ENCODE results near the gene NPAS3. TPM values are rescaled to one million over a fixed set of nuclear protein-coding genes. Genes with fewer than 3 reads are reported as not detected.

Gene NPAS3
- total RNA-seq, 1 donor from 2014 or later: 5.2 TPM

DNA sequence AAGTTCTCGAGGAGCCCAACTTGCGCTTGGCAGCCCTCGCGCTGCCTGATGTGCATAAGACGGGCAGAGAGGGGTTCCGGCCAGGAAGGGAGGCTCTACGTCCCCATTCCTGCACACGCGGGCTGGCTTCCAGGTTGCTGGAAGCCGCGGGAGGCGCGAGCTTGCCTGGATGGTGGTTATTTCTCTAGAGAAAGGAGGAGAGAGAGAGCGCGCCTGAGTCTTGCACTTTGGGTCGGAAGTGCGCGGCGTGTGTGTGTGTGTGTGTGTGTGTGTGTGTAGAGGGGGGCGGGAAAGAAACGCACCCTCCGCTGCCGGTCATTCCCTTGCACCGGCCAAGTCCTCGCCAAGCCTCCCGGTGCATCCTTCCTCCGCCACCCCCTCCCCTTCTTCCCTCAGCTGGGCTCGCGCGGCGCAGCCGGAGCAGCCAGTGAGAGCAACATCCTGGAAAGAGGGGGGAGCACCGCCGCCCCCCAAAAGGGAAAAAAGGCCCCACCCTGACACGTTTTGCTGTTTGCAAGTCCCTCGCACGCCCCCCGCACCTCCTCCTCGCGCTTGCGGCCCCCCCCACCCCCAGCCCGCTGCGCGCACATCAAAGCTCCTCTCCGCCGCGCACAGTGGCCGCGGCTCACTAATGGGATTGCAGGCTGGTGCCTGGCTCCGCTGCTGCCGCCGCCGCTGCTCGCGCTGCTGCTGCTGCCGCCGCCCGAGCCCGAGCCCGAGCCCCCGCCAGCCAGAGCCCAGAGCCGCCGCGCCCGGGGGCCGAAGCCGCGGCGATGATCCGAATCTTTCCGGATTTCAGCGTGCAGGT, 4.4 kb upstream of the NPAS3 start:
- no peaks in the 10 kb centered on the region for H3K9me3 Mint-ChIP-seq
- no peak for TF ChIP-seq CTCF (IDR thresholded peaks at IDR 0.05; ENCODE audit: unreplicated experiment)
- H3K4me3 Mint-ChIP-seq: peak overlapping the region; percentile 76
- no peaks in the 10 kb centered on the region for H3K36me3 Mint-ChIP-seq
- H3K27me3 Mint-ChIP-seq (ENCODE audit: low read depth): peaks cover 87% of the 10 kb centered on the region
- H3K4me1 Mint-ChIP-seq: peaks cover 27% of the 10 kb centered on the region
- H3K27ac Mint-ChIP-seq: no peak overlapping the region
- peak; percentile 25 to 54 for DNase-seq (ENCODE audit: low spot score in 2 of 2, unreplicated experiment in 2 of 2)

- no peak overlapping the region for H3K27ac Mint-ChIP-seq
- DNase-seq (ENCODE audit: low spot score in 2 of 2, unreplicated experiment in 2 of 2): peak in 1 of 2 experiments; percentile 49
- no peaks in the 10 kb centered on the region for H3K9me3 Mint-ChIP-seq
- peaks cover 30% of the 10 kb centered on the region for H3K4me1 Mint-ChIP-seq
- H3K36me3 Mint-ChIP-seq: no peaks in the 10 kb centered on the region
- H3K27me3 Mint-ChIP-seq (ENCODE audit: low read depth): peaks cover 79% of the 10 kb centered on the region
- H3K4me3 Mint-ChIP-seq: peak overlapping the region; percentile 66
- TF ChIP-seq CTCF (IDR thresholded peaks at IDR 0.05; ENCODE audit: unreplicated experiment): no peak
These were observed 3.6 kb upstream of the NPAS3 start for GRCh38 chr14:32934881-32935633.

DNA sequence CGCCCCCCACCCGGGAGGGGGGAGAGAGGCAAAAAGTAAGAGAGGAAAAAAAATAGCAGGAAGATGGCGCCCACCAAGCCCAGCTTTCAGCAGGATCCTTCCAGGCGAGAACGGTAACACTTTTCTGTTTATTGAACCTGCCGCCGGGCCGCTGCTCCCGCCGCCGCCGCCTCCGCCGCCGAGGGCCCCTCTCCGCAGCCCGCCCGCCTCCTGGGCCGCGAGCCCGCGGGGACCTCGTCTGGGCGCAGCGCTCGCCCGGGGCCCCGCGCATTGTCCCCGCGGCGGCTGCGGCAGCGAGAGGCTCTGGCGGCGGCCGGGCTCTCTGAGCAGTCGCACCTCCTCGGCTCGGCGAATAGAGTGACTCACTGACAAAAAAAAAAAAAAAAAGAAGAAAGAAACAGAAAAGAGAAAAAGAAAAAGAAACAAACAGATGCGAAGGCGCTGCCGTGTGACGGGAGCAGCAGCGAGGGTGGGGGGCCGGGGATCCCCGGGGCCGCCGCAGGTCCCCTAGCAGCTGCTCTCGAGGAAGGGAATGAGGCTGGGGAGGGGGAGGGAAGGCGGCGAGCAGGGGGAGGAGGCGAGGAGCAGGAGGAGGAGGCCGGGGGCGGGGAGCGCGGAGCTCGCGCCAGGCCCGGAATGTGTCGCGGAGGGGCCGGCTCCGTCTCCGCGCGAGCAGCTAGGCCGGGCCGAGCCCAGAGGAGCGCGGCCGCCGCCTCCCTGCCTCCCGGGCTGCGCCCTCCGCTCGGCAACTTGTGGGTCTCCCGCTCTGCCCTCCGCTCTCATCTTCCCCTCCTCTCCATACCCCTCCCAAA, 781 bp downstream of the NPAS3 start:
- no peak for TF ChIP-seq CTCF (IDR thresholded peaks at IDR 0.05; ENCODE audit: unreplicated experiment)
- peaks cover 23% of the 10 kb centered on the region for H3K4me1 Mint-ChIP-seq

GRCh38 chr14:32940066-32940651, 1.5 kb downstream of the NPAS3 start:
- H3K36me3 Mint-ChIP-seq: no peaks in the 10 kb centered on the region
- peaks cover 20% of the 10 kb centered on the region for H3K4me1 Mint-ChIP-seq
- peak overlapping the region; percentile 89 for H3K27ac Mint-ChIP-seq
- peaks cover 59% of the 10 kb centered on the region for H3K27me3 Mint-ChIP-seq (ENCODE audit: low read depth)
- no peak for DNase-seq (ENCODE audit: low spot score in 2 of 2, unreplicated experiment in 2 of 2)
- peak overlapping the region; percentile 83 for H3K4me3 Mint-ChIP-seq
- H3K9me3 Mint-ChIP-seq: no peaks in the 10 kb centered on the region
- no peak for TF ChIP-seq CTCF (IDR thresholded peaks at IDR 0.05; ENCODE audit: unreplicated experiment)

More for the DNA sequence above, 781 bp downstream of the NPAS3 start:
- peaks cover 57% of the 10 kb centered on the region for H3K27me3 Mint-ChIP-seq (ENCODE audit: low read depth)
- peak overlapping the region; percentile 89 for H3K27ac Mint-ChIP-seq
- DNase-seq (ENCODE audit: low spot score in 2 of 2, unreplicated experiment in 2 of 2): peak; percentile 63 to 76
- peak overlapping the region; percentile 83 for H3K4me3 Mint-ChIP-seq
- no peaks in the 10 kb centered on the region for H3K9me3 Mint-ChIP-seq
- no peaks in the 10 kb centered on the region for H3K36me3 Mint-ChIP-seq

All from mesothelial cell of epicardium (in vitro differentiated cells).